NCI-H524 treated with DMSO at 0.1 percent for 48 hours (cell line): Measurements from ENCODE around the gene FRRS1.
A peak's percentile ranks its signal among the peaks of the same experiment; 100 is the strongest.
"Not testable (repeated sequence)": the region's sequence is repeated elsewhere in the genome, so short reads cannot be mapped to it uniquely, and the experiment has no call there.

Experiments used
- DNase-seq: peaks from one replicate; lab custom pipeline; 2025; lab: John Stamatoyannopoulos, UW

Gene FRRS1

GRCh38 chr1:99764909-99765308, 1.5 kb downstream of the FRRS1 start:
- DNase-seq, result no peak

DNA sequence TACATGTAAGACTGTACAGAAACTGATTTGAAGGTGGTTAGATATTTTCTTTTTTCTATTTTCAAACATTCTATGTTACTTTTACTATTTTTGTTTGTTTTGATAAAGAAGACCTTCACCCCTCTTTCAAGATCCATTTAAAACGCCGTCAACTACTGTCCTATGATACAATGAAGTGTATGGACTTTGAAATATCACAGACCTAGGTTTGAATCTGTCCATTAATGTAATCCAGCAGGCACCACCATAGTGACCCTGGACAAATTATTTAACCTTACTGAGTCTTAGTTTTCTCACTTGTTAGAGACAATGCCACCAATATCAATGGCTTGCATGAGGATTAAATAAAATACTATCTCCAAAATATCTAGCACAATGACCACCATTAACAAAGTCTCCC, 2.0 kb downstream of the FRRS1 start:
- no peak for DNase-seq

DNA sequence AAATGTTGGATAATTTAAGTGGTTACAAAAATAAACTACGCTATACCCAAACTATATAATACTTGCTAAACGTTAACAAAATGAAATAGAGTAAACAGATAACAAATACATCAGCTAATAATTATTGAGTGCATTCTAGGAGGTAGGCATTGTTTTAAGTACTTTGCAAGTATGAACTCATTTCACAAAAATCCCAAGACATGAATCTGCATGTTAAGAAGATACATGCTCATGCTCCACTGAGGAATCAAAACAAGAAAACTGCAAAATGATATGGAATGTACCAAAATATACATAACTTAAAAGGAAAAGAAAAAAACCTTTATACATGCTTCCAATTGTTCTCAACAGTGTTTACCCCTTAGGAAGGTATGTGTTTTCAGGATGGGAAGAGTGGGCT, 2.5 kb downstream of the FRRS1 start:
- DNase-seq, result no peak

GRCh38 chr1:99761774-99762173, 4.7 kb downstream of the FRRS1 start:
- DNase-seq, result no peak

DNA sequence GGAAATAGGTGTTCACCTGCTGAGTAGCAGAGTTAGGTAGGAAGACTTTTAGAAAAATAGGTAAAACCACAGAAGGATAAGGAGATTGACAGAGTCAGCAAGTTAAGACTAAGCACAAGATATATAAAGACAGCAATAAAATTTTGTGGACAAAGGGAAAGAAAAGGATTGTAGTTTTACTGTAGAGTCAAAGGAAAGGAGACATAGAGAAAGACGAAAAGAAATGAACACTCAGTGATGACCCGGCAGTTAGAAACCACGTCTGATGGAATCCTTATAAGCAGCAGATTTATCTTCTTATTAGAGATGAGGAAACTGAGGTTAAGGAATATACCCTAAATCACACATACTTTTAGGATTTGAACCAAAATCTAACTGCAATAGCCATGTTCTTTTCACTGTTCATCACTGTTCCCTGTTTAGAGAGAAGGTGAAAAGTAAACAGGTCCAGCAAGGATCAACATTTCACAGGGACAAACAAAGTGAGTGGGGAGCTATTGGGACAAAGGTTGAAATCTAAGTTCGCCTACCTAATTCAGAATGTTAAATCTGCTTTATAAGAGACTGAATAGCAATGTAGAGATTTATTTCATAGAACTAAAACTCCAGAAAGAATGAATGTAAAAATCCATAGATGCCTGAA, 6.8 kb downstream of the FRRS1 start:
- DNase-seq, result no peak

- DNase-seq, result not testable (repeated sequence)
These were observed 7.5 kb downstream of the FRRS1 start for GRCh38 chr1:99758686-99759517.

DNA sequence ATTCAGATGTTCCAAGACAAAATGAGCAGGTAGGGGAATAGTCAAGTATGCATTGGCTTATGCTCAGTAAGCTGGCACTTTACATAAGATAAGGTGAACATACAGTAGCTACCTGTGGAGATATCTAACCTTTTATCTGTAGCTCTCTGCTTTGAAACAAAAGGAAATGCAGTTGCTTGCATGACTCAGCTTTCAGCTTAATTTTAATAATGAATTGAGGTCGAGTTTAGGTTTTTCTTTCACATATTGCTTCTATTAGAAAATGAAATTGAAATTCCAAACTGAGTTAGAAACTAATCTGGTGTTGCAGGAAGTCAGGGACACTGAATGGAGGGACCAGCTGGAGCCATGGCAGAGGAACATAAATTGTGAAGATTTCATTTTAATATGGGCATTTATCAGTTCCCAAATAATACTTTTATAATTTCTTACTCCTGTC, 8.3 kb downstream of the FRRS1 start:
- no peak for DNase-seq

- DNase-seq, result no peak
These were observed 9.8 kb downstream of the FRRS1 start for GRCh38 chr1:99756598-99756997.

DNA sequence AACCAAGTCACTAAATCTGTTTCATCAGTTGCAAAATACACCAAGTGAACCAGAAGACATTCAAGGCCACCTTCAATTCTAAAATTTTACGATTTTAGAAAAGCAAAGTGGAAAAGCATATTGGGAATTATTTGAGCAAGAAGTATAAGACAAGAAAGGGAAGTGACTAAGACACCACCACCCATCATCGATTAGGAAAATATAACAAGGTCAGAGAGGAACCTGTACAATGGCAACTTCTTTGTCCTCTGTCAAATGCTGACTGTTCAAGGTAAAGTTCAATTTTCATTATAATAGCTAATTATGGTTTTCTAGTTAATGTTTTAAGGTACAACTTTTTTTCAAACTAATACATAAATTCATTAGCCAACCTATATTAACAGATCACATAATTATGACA, 10.8 kb downstream of the FRRS1 start:
- no peak for DNase-seq

DNA sequence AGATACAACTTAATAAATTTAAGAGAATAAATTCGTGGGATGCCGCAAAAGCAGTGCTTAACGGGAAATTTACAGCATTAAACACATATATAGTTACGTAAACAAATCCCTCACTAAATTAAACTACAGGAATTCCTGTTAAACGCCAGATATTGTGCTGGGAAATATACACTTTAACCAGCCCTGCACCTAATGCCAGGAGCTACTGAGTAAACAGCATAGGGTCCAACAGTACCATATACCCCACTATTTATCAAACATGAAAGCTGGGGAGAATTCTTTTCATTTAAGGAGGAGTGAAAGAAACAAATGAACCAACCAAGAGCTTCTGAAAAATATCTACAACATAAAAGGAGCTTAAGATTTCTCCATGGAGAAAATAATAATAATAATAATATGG, 11.7 kb downstream of the FRRS1 start:
- DNase-seq, result no peak

GRCh38 chr1:99754055-99754626, 12.3 kb downstream of the FRRS1 start:
- no peak for DNase-seq

GRCh38 chr1:99751877-99752504, 14.4 kb downstream of the FRRS1 start:
- no peak for DNase-seq

DNA sequence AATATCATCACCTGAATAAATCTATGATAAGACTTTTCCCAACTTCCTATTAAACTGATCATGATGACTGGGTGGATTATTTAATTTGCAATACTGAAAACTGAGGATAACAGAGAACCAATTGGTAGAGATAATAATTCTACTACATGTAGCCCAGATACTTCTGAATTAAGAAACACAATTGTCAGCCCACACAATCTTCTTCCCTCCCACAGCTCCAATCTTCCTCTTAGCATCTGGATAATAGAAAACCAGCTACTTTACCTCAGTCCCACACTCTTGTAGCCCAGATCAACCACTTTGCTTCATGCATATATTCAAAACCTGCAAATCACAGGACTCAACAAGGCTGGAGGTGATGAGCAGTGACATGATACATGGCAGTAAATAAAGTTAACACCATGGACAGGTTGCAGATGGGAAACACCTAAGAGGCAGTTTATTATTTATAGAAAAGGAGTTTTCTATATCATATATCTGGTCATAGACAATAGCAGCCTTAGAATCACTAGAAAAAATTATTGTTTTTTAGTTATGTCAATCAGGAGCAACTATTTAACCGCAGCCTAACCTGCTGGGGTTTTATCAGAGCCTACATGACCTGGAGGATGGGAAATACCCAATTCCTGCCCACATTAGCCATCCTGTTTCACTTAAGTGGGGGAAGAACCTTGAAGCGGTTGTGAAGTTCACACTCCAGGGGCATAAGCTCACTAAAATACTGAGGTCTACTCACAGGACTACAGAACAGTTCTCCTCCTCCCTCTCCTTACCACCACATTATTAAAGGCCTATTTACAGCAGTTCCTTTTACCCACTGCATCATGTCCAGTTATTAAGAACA, 16.7 kb downstream of the FRRS1 start:
- no peak for DNase-seq

DNA sequence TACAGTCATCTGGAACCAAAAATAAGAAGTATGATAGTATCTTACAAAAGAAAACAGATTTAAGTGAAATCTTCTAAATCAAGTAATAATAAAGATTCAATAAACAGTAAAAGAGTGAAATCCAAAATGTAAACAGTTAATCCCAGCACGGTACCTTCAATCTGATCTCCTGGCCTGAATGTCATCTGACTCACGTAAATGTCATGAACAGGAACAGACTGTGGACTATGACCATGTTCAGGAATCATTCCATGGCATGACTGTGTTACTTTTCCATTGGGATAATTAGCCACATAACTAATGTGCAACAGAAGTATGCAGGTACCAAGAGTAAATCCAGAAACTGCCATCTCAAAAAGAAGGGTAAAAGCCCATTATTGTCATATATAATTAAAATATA, 18.0 kb downstream of the FRRS1 start:
- DNase-seq, result no peak

- no peak for DNase-seq
These were observed 20.8 kb downstream of the FRRS1 start for GRCh38 chr1:99745684-99746083.

- no peak for DNase-seq
These were observed 21.4 kb downstream of the FRRS1 start for GRCh38 chr1:99745061-99745460.

DNA sequence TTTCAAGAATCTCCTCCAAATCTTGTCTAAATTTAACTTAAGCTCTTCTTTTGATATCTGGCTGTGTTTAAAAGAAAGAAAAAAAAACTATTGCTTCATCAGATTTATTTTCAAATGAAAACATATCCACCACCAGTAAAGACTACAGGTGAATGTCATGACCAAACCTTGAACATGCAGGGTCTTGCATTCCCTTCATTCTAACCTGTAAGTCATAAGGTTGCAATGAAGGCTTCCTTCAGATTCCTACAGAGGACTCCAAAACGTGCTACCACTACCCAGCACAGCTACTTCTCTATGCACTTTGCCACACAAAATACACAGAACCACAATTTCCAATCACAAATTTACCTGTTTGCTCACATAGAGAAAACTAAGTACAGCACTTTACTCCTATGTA, 26.3 kb downstream of the FRRS1 start:
- DNase-seq, result no peak

DNA sequence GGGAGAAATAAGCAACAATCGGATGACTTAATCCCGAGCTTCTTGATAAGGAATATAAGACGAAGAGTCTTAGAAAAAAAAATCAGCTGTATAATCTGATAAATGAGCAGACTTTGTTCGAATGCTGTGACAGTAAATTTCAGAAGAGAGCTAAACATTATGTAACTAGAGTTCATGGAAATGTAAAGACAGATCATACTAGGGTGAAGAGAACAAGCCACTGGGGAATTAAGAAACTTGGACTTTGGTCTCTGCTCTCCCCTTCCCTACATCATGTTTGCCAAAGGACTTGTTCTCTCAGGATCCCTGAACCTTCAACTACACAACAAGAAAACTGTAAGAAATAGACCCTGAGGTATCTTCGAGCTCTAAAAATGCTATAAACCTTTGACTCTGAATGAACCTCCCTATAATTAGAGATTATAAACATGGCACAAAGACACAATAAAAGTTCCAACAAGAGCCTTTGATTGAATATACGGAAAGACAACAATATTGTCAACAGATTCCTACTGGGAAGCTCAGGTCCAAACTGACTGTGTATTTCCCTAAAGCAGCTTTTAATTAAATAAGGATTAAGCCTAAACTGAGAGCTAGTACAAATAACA, 27.5 kb downstream of the FRRS1 start:
- DNase-seq, result no peak

GRCh38 chr1:99737016-99737415, 29.4 kb downstream of the FRRS1 start:
- DNase-seq, result peak; percentile 63

GRCh38 chr1:99735852-99736251, 30.6 kb downstream of the FRRS1 start:
- no peak for DNase-seq

GRCh38 chr1:99731384-99731783, 35.1 kb downstream of the FRRS1 start:
- DNase-seq, result no peak
